SW 1271 (cell line): ENCODE data around the gene ZNF800.

Experiments
- DNase-seq, 2 experiments: peaks; one replicate each; lab custom pipeline; 2025; lab: John Stamatoyannopoulos, UW

Gene ZNF800

GRCh38 chr7:127390817-127391590 is 1.5 kb downstream of the ZNF800 start:
- DNase-seq, result no peak

GRCh38 chr7:127390186-127390816 is 2.2 kb downstream of the ZNF800 start:
- DNase-seq, result no peak

- DNase-seq, result no peak
Measured at GRCh38 chr7:127389321-127389720, 3.2 kb downstream of the ZNF800 start.

GRCh38 chr7:127387974-127388373 is 4.5 kb downstream of the ZNF800 start:
- no peak for DNase-seq

GRCh38 chr7:127383123-127383835 is 9.2 kb downstream of the ZNF800 start:
- DNase-seq, result peak in 1 of 2 experiments; percentile 23

- no peak for DNase-seq
Measured at GRCh38 chr7:127382301-127383085, 10.0 kb downstream of the ZNF800 start.

- DNase-seq, result no peak
Measured at GRCh38 chr7:127380479-127380878, 12.0 kb downstream of the ZNF800 start.

GRCh38 chr7:127379642-127380041 is 12.9 kb downstream of the ZNF800 start:
- DNase-seq, result no peak

- DNase-seq, result no peak
Measured at GRCh38 chr7:127378537-127378936, 14.0 kb downstream of the ZNF800 start.

GRCh38 chr7:127377425-127377824 is 15.1 kb downstream of the ZNF800 start:
- no peak for DNase-seq

- DNase-seq, result no peak
Measured at GRCh38 chr7:127375631-127376030, 16.9 kb downstream of the ZNF800 start.

GRCh38 chr7:127367679-127368078 is 24.8 kb downstream of the ZNF800 start:
- no peak for DNase-seq

- DNase-seq, result no peak
Measured at GRCh38 chr7:127366680-127367079, 25.8 kb downstream of the ZNF800 start.

GRCh38 chr7:127365957-127366315 is 26.6 kb downstream of the ZNF800 start:
- DNase-seq, result no peak

GRCh38 chr7:127365164-127365956 is 27.1 kb downstream of the ZNF800 start:
- no peak for DNase-seq

- no peak for DNase-seq
Measured at GRCh38 chr7:127362364-127363027, 30.0 kb downstream of the ZNF800 start.

- no peak for DNase-seq
Measured at GRCh38 chr7:127361736-127362135, 30.8 kb downstream of the ZNF800 start.

- DNase-seq, result no peak
Measured at GRCh38 chr7:127359011-127359410, 33.5 kb downstream of the ZNF800 start.

- DNase-seq, result no peak
Measured at GRCh38 chr7:127353897-127354296, 38.6 kb downstream of the ZNF800 start.

- DNase-seq, result no peak
Measured at GRCh38 chr7:127350586-127350985, 41.9 kb downstream of the ZNF800 start.

GRCh38 chr7:127349881-127350280 is 42.6 kb downstream of the ZNF800 start:
- no peak for DNase-seq
